H1 (cell line): ENCODE results near the gene NUP210. TPM values are rescaled to one million over a fixed set of nuclear protein-coding genes. Genes with fewer than 3 reads are reported as not detected.

Source experiments
- CTCF ChIA-PET: fragments of 300-600 bp; sonication (Branson Sonifier 250); formaldehyde crosslinking; loops from one replicate; lab custom pipeline; 2021; ENCODE audit not compliant: partially characterized antibody; lab: Charles Lee
- POLR2A ChIA-PET: fragments of 300-600 bp; sonication (Branson Sonifier 250); formaldehyde crosslinking; loops from one replicate; lab custom pipeline; 2021; ENCODE audit warnings: inconsistent platforms; ENCODE audit not compliant: partially characterized antibody; lab: Charles Lee
- DNase-seq, 2 experiments: peaks; one replicate each; pipeline versions ENCODE4 v3.0.0 to v3.0.0-alpha.2; 2010 to 2022; ENCODE audit warnings: low spot score in 2 of 2, low read depth in 1 of 2, mixed read lengths in 1 of 2
- FAIRE-seq: peaks from 2 replicates; lab custom pipeline; 2011; peaks lifted over from hg19 to GRCh38; lab: Jason Lieb, UNC
- H2AFZ ChIP-seq: 2 replicates; pipeline ENCODE4 v1.8.1; 2012; ENCODE audit warnings: low read length, inconsistent platforms
- H2AK5ac ChIP-seq: 2 replicates; pipeline ENCODE4 v1.6.1; 2013; ENCODE audit warnings: low read depth, low read length
- H2BK120ac ChIP-seq: replicated peaks from 2 replicates; pipeline ENCODE3; 2013; ENCODE audit warnings: low read depth, low read length, inconsistent platforms
- H2BK12ac ChIP-seq: 2 replicates; pipeline ENCODE4 v1.6.1; 2013; ENCODE audit warnings: low read depth, low read length
- H2BK15ac ChIP-seq: 2 replicates; pipeline ENCODE4 v1.6.1; 2013; ENCODE audit warnings: low read length
- H2BK20ac ChIP-seq: 2 replicates; pipeline ENCODE4 v1.6.1; 2013; ENCODE audit warnings: low read length
- H2BK5ac ChIP-seq: 2 replicates; pipeline ENCODE4 v1.6.1; 2013; ENCODE audit warnings: low read depth, low read length
- H3K14ac ChIP-seq: 2 replicates; pipeline ENCODE4 v1.6.1; 2013; ENCODE audit warnings: inconsistent platforms; ENCODE audit not compliant: insufficient read length
- H3K18ac ChIP-seq: 2 replicates; pipeline ENCODE4 v1.6.1; 2013; ENCODE audit warnings: low read length; ENCODE audit errors: extremely low read depth
- H3K23ac ChIP-seq: 2 replicates; pipeline ENCODE4 v1.6.1; 2013; ENCODE audit warnings: inconsistent platforms; ENCODE audit not compliant: insufficient read length
- H3K23me2 ChIP-seq: 2 replicates; pipeline ENCODE4 v1.6.1; 2013; ENCODE audit warnings: low read depth, low read length
- H3K27ac ChIP-seq: 2 replicates; pipeline ENCODE4 v1.6.1; 2011; ENCODE audit warnings: low read depth, low read length, inconsistent platforms
- H3K27me3 ChIP-seq, 4 experiments: replicated peaks in 1 of 4; 1 replicate in 1 of 4; 2 replicates in 3 of 4; pipeline versions ENCODE4 v1.6.1 to v1.8.1; 2011 to 2013; ENCODE audit warnings: low read length in 3 of 4, mild to moderate bottlenecking in 3 of 4, inconsistent platforms in 2 of 4, mixed read lengths in 2 of 4, moderate library complexity in 1 of 4; ENCODE audit not compliant: control insufficient read depth in 3 of 4, insufficient read depth in 3 of 4; ENCODE audit errors: extremely low read depth in 1 of 4
- H3K36me3 ChIP-seq, 4 experiments: 2 replicates each; pipeline versions ENCODE4 v1.6.1 to v1.8.1; 2011 to 2013; ENCODE audit warnings: mild to moderate bottlenecking in 4 of 4, low read length in 3 of 4, moderate library complexity in 2 of 4, control low read depth in 1 of 4, inconsistent platforms in 1 of 4; ENCODE audit not compliant: insufficient read depth in 4 of 4, control insufficient read depth in 2 of 4
- H3K4ac ChIP-seq: replicated peaks from 2 replicates; pipeline ENCODE3; 2013; ENCODE audit warnings: low read length, low read depth, mixed read lengths, inconsistent platforms; ENCODE audit not compliant: insufficient read length
- H3K4me1 ChIP-seq, 4 experiments: replicated peaks in 1 of 4; 1 replicate in 1 of 4; 2 replicates in 3 of 4; pipeline versions ENCODE4 v1.6.1 to v1.8.1; 2011 to 2013; ENCODE audit warnings: low read length in 3 of 4, inconsistent platforms in 2 of 4, mixed read lengths in 1 of 4; ENCODE audit not compliant: insufficient read depth in 4 of 4, control insufficient read depth in 3 of 4
- H3K4me2 ChIP-seq, 2 experiments: 2 replicates each; pipeline versions ENCODE4 v1.6.1 to v1.8.1; 2011 to 2013; ENCODE audit warnings: low read depth in 2 of 2, low read length in 2 of 2, control low read depth in 1 of 2, inconsistent platforms in 1 of 2, mild to moderate bottlenecking in 1 of 2; ENCODE audit not compliant: insufficient read depth in 1 of 2
- H3K4me3 ChIP-seq, 4 experiments: fragments of 200-600, 300-600 bp in 1 of 4; sonication (generic), shearing (Covaris generic), sonication (Bioruptor Twin) in 1 of 4; 2 replicates each; pipeline versions ENCODE4 v1.5.1 to v1.8.1; 2011 to 2016; ENCODE audit warnings: low read length in 4 of 4, low read depth in 3 of 4, control low read depth in 2 of 4, inconsistent platforms in 2 of 4, mild to moderate bottlenecking in 2 of 4, mixed read lengths in 1 of 4, moderate library complexity in 1 of 4; ENCODE audit not compliant: insufficient read depth in 2 of 4; ENCODE audit errors: extremely low read depth in 1 of 4
- H3K56ac ChIP-seq: replicated peaks from 2 replicates; pipeline ENCODE3; 2013; ENCODE audit warnings: low read depth, mild to moderate bottlenecking, mixed read lengths, low read length, inconsistent platforms; ENCODE audit not compliant: insufficient read length
- H3K79me1 ChIP-seq: 2 replicates; pipeline ENCODE4 v1.6.1; 2013; ENCODE audit warnings: low read depth, low read length, control low read depth
- H3K79me2 ChIP-seq, 2 experiments: 2 replicates each; pipeline versions ENCODE4 v1.6.1 to v1.8.1; 2012 to 2013; ENCODE audit warnings: low read length in 2 of 2, mild to moderate bottlenecking in 2 of 2, inconsistent platforms in 1 of 2; ENCODE audit not compliant: insufficient read depth in 2 of 2, control insufficient read depth in 1 of 2
- H3K9ac ChIP-seq, 4 experiments: replicated peaks in 1 of 4; 1 replicate in 1 of 4; 2 replicates in 3 of 4; pipeline versions ENCODE4 v1.6.1 to v1.8.1; 2011 to 2013; ENCODE audit warnings: low read depth in 3 of 4, low read length in 3 of 4, control low read depth in 2 of 4, mild to moderate bottlenecking in 2 of 4, moderate library complexity in 2 of 4, inconsistent platforms in 1 of 4; ENCODE audit errors: extremely low read depth in 1 of 4
- H3K9me3 ChIP-seq, 2 experiments: 2 replicates each; pipeline versions ENCODE4 v1.6.1 to v1.8.1; 2012 to 2013; ENCODE audit warnings: mild to moderate bottlenecking in 2 of 2, moderate library complexity in 2 of 2, control low read depth in 1 of 2, inconsistent platforms in 1 of 2, low read depth in 1 of 2, low read length in 1 of 2, mixed read lengths in 1 of 2; ENCODE audit not compliant: insufficient read depth in 2 of 2
- H4K20me1 ChIP-seq, 2 experiments: replicated peaks in 1 of 2; 2 replicates each; pipeline versions ENCODE3 to v1.8.1; 2011 to 2013; ENCODE audit warnings: inconsistent platforms in 2 of 2, low read length in 2 of 2, mild to moderate bottlenecking in 1 of 2; ENCODE audit not compliant: insufficient read depth in 2 of 2, control insufficient read depth in 1 of 2
- H4K5ac ChIP-seq: 2 replicates; pipeline ENCODE4 v1.6.1; 2013; ENCODE audit warnings: low read length, low read depth, mixed read lengths, inconsistent platforms; ENCODE audit not compliant: insufficient read length
- H4K8ac ChIP-seq: 2 replicates; pipeline ENCODE4 v1.8.0; 2013; ENCODE audit warnings: mild to moderate bottlenecking, moderate library complexity, low read length, inconsistent platforms; ENCODE audit not compliant: insufficient read depth; ENCODE audit errors: extremely low read depth
- H4K91ac ChIP-seq: replicated peaks from 2 replicates; pipeline ENCODE3; 2013; ENCODE audit warnings: low read length, mixed read lengths, inconsistent platforms; ENCODE audit not compliant: insufficient read length
- ATF3 ChIP-seq: IDR thresholded peaks from 2 replicates; pipeline ENCODE4 v1.6.1; 2011; ENCODE audit warnings: low read depth, mild to moderate bottlenecking, low read length; ENCODE audit not compliant: insufficient read depth
- BCL11A ChIP-seq, 2 experiments: IDR thresholded peaks; one replicate each; pipeline ENCODE4 v1.6.1; 2011; ENCODE audit warnings: low read depth in 2 of 2, low read length in 2 of 2, mild to moderate bottlenecking in 2 of 2
- CTBP2 ChIP-seq: IDR thresholded peaks from 2 replicates; pipeline ENCODE4 v1.7.0; 2011; ENCODE audit warnings: borderline replicate concordance, mild to moderate bottlenecking, moderate library complexity, mixed read lengths, low read length; ENCODE audit not compliant: insufficient read depth, insufficient read length
- NANOG ChIP-seq: IDR thresholded peaks from 2 replicates; pipeline ENCODE4 v1.6.1; 2011; ENCODE audit warnings: low read length, low read depth, mild to moderate bottlenecking, inconsistent platforms; ENCODE audit not compliant: insufficient read depth, poor library complexity, severe bottlenecking
- SAP30 ChIP-seq: fragments of 300-600 bp; sonication (generic); IDR thresholded peaks from 2 replicates; pipeline ENCODE4 v1.7.1; 2012; ENCODE audit warnings: low read length, moderate library complexity, mild to moderate bottlenecking, inconsistent platforms; ENCODE audit not compliant: insufficient read depth, insufficient replicate concordance
- SP2 ChIP-seq: IDR thresholded peaks from 2 replicates; pipeline ENCODE4 v1.6.1; 2012; ENCODE audit warnings: mild to moderate bottlenecking, low read length, inconsistent platforms
- WGBS, 2 experiments: shearing (Covaris generic) in 1 of 2; methylation state at CpG; one replicate each; pipeline versions ENCODE4 v1.1.6 to v1.1.7; 2013 to 2015; ENCODE audit warnings: low lambda C conversion rate in 2 of 2, mixed read lengths in 2 of 2, inconsistent platforms in 1 of 2, low coverage in 1 of 2, missing lambda C conversion rate in 1 of 2; ENCODE audit not compliant: insufficient replicate concordance in 2 of 2, insufficient coverage in 1 of 2, insufficient read length in 1 of 2; ENCODE audit errors: extremely low coverage in 1 of 2, missing lambda C conversion rate in 1 of 2; 5-methylcytosine and 5-hydroxymethylcytosine counted together
- polyA plus RNA-seq, 7 experiments: library from polyadenylated mRNA; depleted of rRNA in 3 of 7; stranded (reverse) in 5 of 7; unstranded in 2 of 7; fragments of >200 nt in 5 of 7; fragments of 200-250 nt in 2 of 7; gene quantifications; 1 replicate in 5 of 7; 2 replicates in 1 of 7; 4 replicates in 1 of 7; pipeline versions ENCODE4 v1.2.1 to v1.2.3, GENCODE V29; 2011 to 2013; ENCODE audit warnings: missing spikeins in 2 of 7, mixed read lengths in 2 of 7
- total RNA-seq: library from RNA; stranded (reverse); fragmentation: NEBNext Ultra II Directional; extraction: Animal tissue kit (Norgen Biotek cat#: 25700); gene quantifications from 2 replicates; pipeline ENCODE4 v1.2.1, GENCODE V29; 2021

Gene NUP210
- total and polyA plus RNA-seq, 2 of the 8 experiments (the other 6 are each of a cell fraction or from before 2014, with no cell fraction given): 51.0 to 53.7 TPM

- no peak overlapping the region for H3K14ac ChIP-seq
- WGBS, 2 experiments: 96% methylated on average over 4 of the region's 4 CpGs; no CpG with 5 or more reads in 1 of the 2 experiments
- no peak overlapping the region for H4K8ac ChIP-seq
- H3K4ac ChIP-seq: no peak overlapping the region
- FAIRE-seq (no peak), DNase-seq (no peak)
- H3K56ac ChIP-seq: no peak overlapping the region
- no peaks in the 10 kb centered on the region for H3K36me3 ChIP-seq
- CTCF ChIA-PET: interaction anchor here (0.7 to 2.9 kb wide), 9 partner anchors 11 to 375 kb away, joined by 3 to 17 read pairs (median 3); no protein-coding TSS in a partner anchor
- H3K23me2 ChIP-seq: no peaks in the 10 kb centered on the region
- H4K91ac ChIP-seq: no peak overlapping the region
- H4K20me1 ChIP-seq: no peaks in the 10 kb centered on the region
- no peak overlapping the region for H3K23ac ChIP-seq
- POLR2A ChIA-PET: interaction anchor here (1.7 kb wide), 1 partner anchor 13 kb away, joined by 6 read pairs; the partner anchor contains the start of gene HDAC11
- H4K5ac ChIP-seq: no peak overlapping the region
- H3K4me2 ChIP-seq: no peak overlapping the region
- H3K79me2 ChIP-seq: no peaks in the 10 kb centered on the region
- H3K79me1 ChIP-seq: no peaks in the 10 kb centered on the region
- no peaks in the 10 kb centered on the region for H3K9me3 ChIP-seq
- H2BK5ac ChIP-seq: no peak overlapping the region
- no peak overlapping the region for H2BK15ac ChIP-seq
- H3K18ac ChIP-seq: no peak overlapping the region
- peaks cover 0 to 3% (median 0%) of the 10 kb centered on the region in 4 experiments; a peak in 1 of 7 replicates for H3K4me1 ChIP-seq
- no peak overlapping the region for H3K4me3 ChIP-seq
- H2BK12ac ChIP-seq: no peak overlapping the region
- H2AFZ ChIP-seq: no peak overlapping the region
- no peak overlapping the region for H3K9ac ChIP-seq
- no peak overlapping the region for H2BK120ac ChIP-seq
- no peak overlapping the region for H2AK5ac ChIP-seq
- no peak overlapping the region for H2BK20ac ChIP-seq
- no peak overlapping the region for H3K27ac ChIP-seq
- H3K27me3 ChIP-seq: peaks cover 0 to 6% (median 2%) of the 10 kb centered on the region in 4 experiments; a peak in 2 of 7 replicates
- TF ChIP-seq ATF3 (no peak), CTBP2 (no peak), SP2 (no peak), NANOG (no peak), BCL11A (IDR thresholded peaks at IDR 0.05; ENCODE audit: low read depth in 2 of 2, low read length in 2 of 2) (no peak), SAP30 (no peak)
These were observed 46.7 kb upstream of the NUP210 start for GRCh38 chr3:13466781-13467180.
